ENCODE data around the gene KLF3. TPM values are rescaled to one million over a fixed set of nuclear protein-coding genes. Genes with fewer than 3 reads are reported as not detected.

Gene KLF3
- polyA plus RNA-seq, 1 donor from 2014 or later, result 12.3 TPM

- no peaks in the 10 kb centered on the region for H3K36me3 ChIP-seq (ENCODE audit: insufficient read depth, low read length)
- TF ChIP-seq EP300 (conservative IDR thresholded peaks at IDR 0.05; ENCODE audit: poor library complexity, severe bottlenecking) (peak; percentile 20), REST (IDR thresholded peaks at IDR 0.05; ENCODE audit: borderline replicate concordance) (no peak)
- H3K9ac ChIP-seq (ENCODE audit: low read length), result no peak overlapping the region
- no peak overlapping the region for H3K27ac ChIP-seq (ENCODE audit: low read length)
- no peaks in the 10 kb centered on the region for H3K27me3 ChIP-seq (ENCODE audit: insufficient read depth, low read depth, low read length)
- no peak overlapping the region for H2AFZ ChIP-seq (ENCODE audit: low read depth, low read length)
- H3K4me3 ChIP-seq (ENCODE audit: low read length), result peak overlapping the region; percentile 34
- H3K9me2 ChIP-seq (ENCODE audit: insufficient read depth, low read length), result no peaks in the 10 kb centered on the region
- no peaks in the 10 kb centered on the region for H3K79me2 ChIP-seq (replicated peaks; ENCODE audit: insufficient read depth, low read length)
- H3F3A ChIP-seq (ENCODE audit: insufficient read depth, low read length, poor library complexity, severe bottlenecking), result no peaks in the 10 kb centered on the region
- no peaks in the 10 kb centered on the region for H4K20me1 ChIP-seq (ENCODE audit: insufficient read depth)
- H3K4me2 ChIP-seq (ENCODE audit: low read length), result no peak overlapping the region
- no peaks in the 10 kb centered on the region for H3K9me3 ChIP-seq (ENCODE audit: low read length)
Observed at GRCh38 chr4:38738940-38739803, 75.2 kb downstream of the KLF3 start.

- no peak overlapping the region for H3K4me2 ChIP-seq (ENCODE audit: low read length)
- no peaks in the 10 kb centered on the region for H3K36me3 ChIP-seq (ENCODE audit: insufficient read depth, low read length)
- TF ChIP-seq TAF1 (IDR thresholded peaks at IDR 0.05; ENCODE audit: low read depth), result no peak
- TF ChIP-seq POLR2AphosphoS5 (IDR thresholded peaks at IDR 0.05), result no peak
- no peak for TF ChIP-seq RAD21 (conservative IDR thresholded peaks at IDR 0.05)
- no peak for TF ChIP-seq MXI1 (conservative IDR thresholded peaks at IDR 0.05; ENCODE audit: poor library complexity, severe bottlenecking)
- no peak for TF ChIP-seq CTCF (IDR thresholded peaks at IDR 0.05; ENCODE audit: poor library complexity, severe bottlenecking)
- TF ChIP-seq REST (IDR thresholded peaks at IDR 0.05; ENCODE audit: borderline replicate concordance), result no peak
- no peak for TF ChIP-seq EP300 (conservative IDR thresholded peaks at IDR 0.05; ENCODE audit: poor library complexity, severe bottlenecking)
- no peak for TF ChIP-seq SMC3 (conservative IDR thresholded peaks at IDR 0.05; ENCODE audit: poor library complexity)
- no peak for TF ChIP-seq EZH2 (IDR thresholded peaks at IDR 0.05; ENCODE audit: borderline replicate concordance, insufficient read depth, low read length, poor library complexity, severe bottlenecking)
- no peak overlapping the region for H3K27ac ChIP-seq (ENCODE audit: low read length)
- no peaks in the 10 kb centered on the region for H3K9me3 ChIP-seq (ENCODE audit: low read length)
- H3K79me2 ChIP-seq (replicated peaks; ENCODE audit: insufficient read depth, low read length), result no peaks in the 10 kb centered on the region
- H3K4me3 ChIP-seq (ENCODE audit: low read length), result no peak overlapping the region
- H3K9me2 ChIP-seq (ENCODE audit: insufficient read depth, low read length), result no peaks in the 10 kb centered on the region
- no peak overlapping the region for H3K9ac ChIP-seq (ENCODE audit: low read length)
- no peaks in the 10 kb centered on the region for H3F3A ChIP-seq (ENCODE audit: insufficient read depth, low read length, poor library complexity, severe bottlenecking)
- H4K20me1 ChIP-seq (ENCODE audit: insufficient read depth), result no peaks in the 10 kb centered on the region
- no peaks in the 10 kb centered on the region for H3K27me3 ChIP-seq (ENCODE audit: insufficient read depth, low read depth, low read length)
- no peak overlapping the region for H2AFZ ChIP-seq (ENCODE audit: low read depth, low read length)
Observed at GRCh38 chr4:38740303-38740702, 76.3 kb downstream of the KLF3 start.

Measured in neural cell (in vitro differentiated cells).